GM12875 (cell line): Measurements from ENCODE around the gene GPATCH3.
"Not testable (repeated sequence)": the region's sequence is repeated elsewhere in the genome, so short reads cannot be mapped to it uniquely, and the experiment has no call there.

Experiments
- H3K4me3 ChIP-seq: one replicate; pipeline ENCODE4 v1.5.1; 2011; ENCODE audit warnings: low read depth, low read length, control low read depth
- TF ChIP-seq, protein P1 (sequence below): IDR thresholded peaks from 2 replicates; pipeline ENCODE4 v1.5.1; 2011; ENCODE audit warnings: low read depth, mild to moderate bottlenecking, control low read depth, inconsistent platforms, low read length, moderate library complexity, borderline replicate concordance; ENCODE audit not compliant: insufficient read depth

The GPATCH3 gene

DNA sequence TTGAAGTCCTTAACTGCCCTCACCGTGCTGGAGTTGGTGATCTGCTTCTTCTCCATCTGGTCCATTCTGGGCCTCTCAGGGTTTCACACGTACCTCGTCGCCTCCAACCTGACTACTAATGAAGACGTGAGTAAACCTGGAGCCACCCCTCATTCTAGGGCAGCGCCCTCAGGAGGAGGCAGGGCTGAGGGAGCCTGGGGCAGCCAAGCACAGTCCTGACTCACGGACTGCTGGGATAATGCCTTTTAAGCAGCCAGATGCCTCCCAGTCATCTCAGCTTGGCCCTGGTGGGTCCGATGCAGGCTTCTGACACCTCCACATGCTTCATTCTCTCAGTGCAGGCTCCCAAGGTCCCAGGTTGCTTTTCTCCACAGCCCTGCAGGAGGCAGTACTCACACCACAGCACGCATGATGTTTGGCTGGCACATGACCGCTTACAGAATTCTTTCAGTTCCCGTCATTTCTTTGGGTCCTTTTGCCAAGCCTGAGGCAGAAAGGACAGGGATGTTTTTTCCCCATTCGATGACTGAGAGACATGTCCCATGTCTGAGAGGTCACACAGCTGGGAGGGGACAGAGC, 49.1 kb downstream of the GPATCH3 start:
- TF ChIP-seq, protein P1, sequence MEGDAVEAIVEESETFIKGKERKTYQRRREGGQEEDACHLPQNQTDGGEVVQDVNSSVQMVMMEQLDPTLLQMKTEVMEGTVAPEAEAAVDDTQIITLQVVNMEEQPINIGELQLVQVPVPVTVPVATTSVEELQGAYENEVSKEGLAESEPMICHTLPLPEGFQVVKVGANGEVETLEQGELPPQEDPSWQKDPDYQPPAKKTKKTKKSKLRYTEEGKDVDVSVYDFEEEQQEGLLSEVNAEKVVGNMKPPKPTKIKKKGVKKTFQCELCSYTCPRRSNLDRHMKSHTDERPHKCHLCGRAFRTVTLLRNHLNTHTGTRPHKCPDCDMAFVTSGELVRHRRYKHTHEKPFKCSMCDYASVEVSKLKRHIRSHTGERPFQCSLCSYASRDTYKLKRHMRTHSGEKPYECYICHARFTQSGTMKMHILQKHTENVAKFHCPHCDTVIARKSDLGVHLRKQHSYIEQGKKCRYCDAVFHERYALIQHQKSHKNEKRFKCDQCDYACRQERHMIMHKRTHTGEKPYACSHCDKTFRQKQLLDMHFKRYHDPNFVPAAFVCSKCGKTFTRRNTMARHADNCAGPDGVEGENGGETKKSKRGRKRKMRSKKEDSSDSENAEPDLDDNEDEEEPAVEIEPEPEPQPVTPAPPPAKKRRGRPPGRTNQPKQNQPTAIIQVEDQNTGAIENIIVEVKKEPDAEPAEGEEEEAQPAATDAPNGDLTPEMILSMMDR: no peak
- no peak overlapping the region for H3K4me3 ChIP-seq

DNA sequence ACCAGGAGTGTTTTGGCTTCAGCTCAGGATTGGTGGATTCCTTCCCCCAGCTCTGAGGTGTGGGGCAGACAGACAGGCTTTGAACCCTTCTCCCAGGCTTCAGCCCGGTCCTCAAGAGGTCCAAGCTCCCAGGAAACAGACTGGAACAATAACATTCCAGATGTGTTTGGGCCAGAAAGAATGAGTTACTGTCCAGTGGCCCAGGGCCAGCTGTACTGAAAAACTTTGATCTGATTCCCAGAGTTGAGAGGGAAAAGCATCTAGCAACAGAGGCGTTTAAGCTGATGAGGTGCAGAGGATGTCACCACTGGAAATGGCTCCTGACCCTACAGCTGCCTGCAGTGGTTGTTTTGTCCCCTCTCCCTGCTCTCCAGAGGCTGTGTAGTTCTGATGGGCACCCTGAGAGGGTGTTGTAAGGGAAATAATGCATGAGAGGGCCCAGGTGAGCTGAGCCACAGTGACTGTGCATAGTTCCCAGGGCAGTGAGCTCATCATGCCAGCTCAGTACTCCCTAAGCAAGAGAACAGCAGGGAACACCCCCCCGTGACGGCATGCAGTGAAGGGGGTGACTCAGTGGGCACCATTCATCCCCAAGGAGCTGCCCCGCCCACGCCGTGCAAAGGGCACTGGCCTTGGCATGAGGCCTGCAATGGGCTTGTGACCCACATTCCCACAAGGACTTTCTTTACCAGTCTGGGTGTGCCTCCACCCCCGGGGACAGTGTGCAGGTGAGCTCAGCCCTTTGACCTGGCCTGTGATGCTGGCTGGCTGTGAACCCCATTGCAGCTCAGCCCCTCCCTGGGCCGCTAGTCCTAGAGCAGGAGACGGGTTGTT, 51.1 kb downstream of the GPATCH3 start:
- no peak overlapping the region for H3K4me3 ChIP-seq
- TF ChIP-seq, protein P1: no peak

DNA sequence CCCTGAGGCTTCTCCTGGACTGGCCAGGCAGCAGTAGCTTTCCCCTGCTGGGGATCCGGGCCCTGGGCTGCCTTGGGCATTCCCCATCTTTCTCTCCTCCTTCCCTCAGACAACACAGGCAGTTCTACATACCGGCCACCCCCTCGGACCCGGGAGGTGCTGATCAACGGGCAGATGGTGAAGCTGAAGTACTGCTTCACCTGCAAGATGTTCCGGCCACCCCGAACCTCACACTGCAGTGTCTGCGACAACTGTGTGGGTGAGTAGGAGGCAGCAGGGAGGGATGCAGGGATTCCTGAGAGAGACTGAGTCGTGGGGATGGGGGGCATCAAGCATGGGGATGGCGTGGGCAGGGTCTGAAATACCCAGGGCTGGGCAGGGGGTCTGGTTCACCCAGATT, 51.8 kb downstream of the GPATCH3 start:
- TF ChIP-seq, protein P1: no peak
- H3K4me3 ChIP-seq: no peak overlapping the region

DNA sequence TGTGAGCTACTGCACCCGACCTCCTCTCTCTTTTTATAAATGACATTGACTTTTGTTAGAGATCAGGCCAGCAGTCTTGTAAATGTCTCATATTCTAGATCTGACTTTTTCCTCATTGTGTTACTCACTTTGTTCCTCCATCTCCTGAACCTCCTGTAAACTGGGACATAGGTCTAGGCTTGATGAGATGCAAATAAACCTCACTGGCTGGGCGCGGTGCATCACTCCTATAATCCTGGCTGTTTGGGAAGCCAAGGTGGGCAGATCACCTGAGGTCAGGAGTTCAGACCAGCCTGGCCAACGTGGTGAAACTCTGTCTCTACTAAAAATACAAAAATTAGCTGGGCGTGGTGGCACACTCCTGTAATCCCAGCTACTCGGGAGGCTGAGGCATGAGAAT, 52.4 kb downstream of the GPATCH3 start:
- not testable (repeated sequence) for H3K4me3 ChIP-seq

DNA sequence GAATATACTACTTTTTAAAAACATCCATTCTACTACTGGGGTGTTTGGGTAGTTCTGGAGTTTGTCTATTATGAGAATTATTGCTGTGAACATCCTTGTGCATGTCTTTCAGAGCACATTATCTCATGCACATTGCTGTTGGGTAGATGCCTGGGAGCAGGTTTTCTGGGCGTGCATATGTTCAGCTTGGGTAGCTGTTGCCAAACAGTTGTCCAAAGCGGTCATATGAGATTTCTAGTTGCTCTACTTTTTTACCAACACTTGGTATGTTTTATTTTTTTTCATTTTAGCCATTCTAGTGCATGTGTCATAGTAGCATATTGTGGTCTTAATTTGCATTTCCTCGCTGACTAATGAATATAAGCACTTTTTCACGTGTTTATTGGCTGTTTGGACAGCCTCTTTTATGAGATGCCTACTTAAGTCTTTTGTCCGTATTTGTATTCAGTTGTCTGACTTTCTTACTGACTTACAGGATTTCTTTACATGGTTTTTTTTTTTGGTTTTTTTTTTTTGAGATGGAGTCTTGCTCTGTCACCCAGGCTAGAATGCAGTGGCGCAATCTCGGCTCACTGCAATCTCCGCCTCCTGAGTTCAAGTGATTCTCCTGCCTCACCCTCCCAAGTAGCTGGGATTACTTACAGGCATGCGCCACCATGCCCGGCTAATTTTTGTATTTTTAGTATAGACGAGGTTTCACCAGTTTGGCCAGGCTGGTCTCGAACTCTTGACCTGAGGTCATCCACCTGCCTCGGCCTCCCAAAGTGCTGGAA, 55.7 kb downstream of the GPATCH3 start:
- H3K4me3 ChIP-seq: no peak overlapping the region
- TF ChIP-seq, protein P1: no peak
